GM03348 (cell line): Measurements from ENCODE around the gene IL2RA.
"Not testable (repeated sequence)": the region's sequence is repeated elsewhere in the genome, so short reads cannot be mapped to it uniquely, and the experiment has no call there.

ENCODE experiments used
- DNase-seq: peaks from one replicate; pipeline ENCODE4 v3.0.0; 2012; ENCODE audit warnings: low spot score

IL2RA gene

GRCh38 chr10:6082496-6083395 lies 20.6 kb upstream of the IL2RA start:
- no peak for DNase-seq

GRCh38 chr10:6080417-6080973 lies 18.3 kb upstream of the IL2RA start:
- DNase-seq = no peak

GRCh38 chr10:6079044-6079443 lies 16.9 kb upstream of the IL2RA start:
- DNase-seq = no peak

- DNase-seq = no peak
These were observed 15.0 kb upstream of the IL2RA start for GRCh38 chr10:6077071-6077675.

- DNase-seq = peak; percentile 58
These were observed 12.5 kb upstream of the IL2RA start for GRCh38 chr10:6074489-6075301.

- DNase-seq = no peak
These were observed 10.2 kb upstream of the IL2RA start for GRCh38 chr10:6072215-6072934.

- DNase-seq = no peak
These were observed 9.3 kb upstream of the IL2RA start for GRCh38 chr10:6071181-6072175.

- DNase-seq = no peak
These were observed 8.5 kb upstream of the IL2RA start for GRCh38 chr10:6070660-6071059.

GRCh38 chr10:6069081-6069931 lies 7.1 kb upstream of the IL2RA start:
- no peak for DNase-seq

- no peak for DNase-seq
These were observed 6.3 kb upstream of the IL2RA start for GRCh38 chr10:6068422-6068821.

- DNase-seq = no peak
These were observed 5.8 kb upstream of the IL2RA start for GRCh38 chr10:6068006-6068405.

GRCh38 chr10:6067457-6067856 lies 5.3 kb upstream of the IL2RA start:
- DNase-seq = no peak

- peak; percentile 17 for DNase-seq
These were observed 3.7 kb upstream of the IL2RA start for GRCh38 chr10:6065835-6066234.

- DNase-seq = no peak
These were observed 3.2 kb upstream of the IL2RA start for GRCh38 chr10:6065406-6065805.

- not testable (repeated sequence) for DNase-seq
These were observed 2.6 kb upstream of the IL2RA start for GRCh38 chr10:6064726-6065125.

GRCh38 chr10:6064119-6064518 lies 2.0 kb upstream of the IL2RA start:
- no peak for DNase-seq

- no peak for DNase-seq
These were observed 1.1 kb downstream of the IL2RA start for GRCh38 chr10:6061056-6061455.

- DNase-seq = no peak
These were observed 2.7 kb downstream of the IL2RA start for GRCh38 chr10:6059506-6059905.

GRCh38 chr10:6058682-6059475 lies 3.3 kb downstream of the IL2RA start:
- DNase-seq = no peak
